Esophagus squamous epithelium (tissue), 4 donors: ENCODE measurements around the gene HMCN1.

Source experiments
- POLR2A ChIP-seq, 4 donors: fragments of 450-650 bp; IDR thresholded peaks; one replicate each; pipeline ENCODE4 v1.6.1; 2017; ENCODE audit warnings: antibody characterized with exemption in 4 of 4, mild to moderate bottlenecking in 4 of 4, moderate library complexity in 3 of 4
- TF ChIP-seq, protein P1 (sequence below), 6 experiments: fragments of 450-650 bp in 4 of 6; fragments of 200-600 bp in 2 of 6; sonication (generic) in 2 of 6; IDR thresholded peaks; one replicate each; pipeline ENCODE4 v1.5.1; 2016 to 2019; ENCODE audit warnings: antibody characterized with exemption in 6 of 6, mild to moderate bottlenecking in 4 of 6, moderate library complexity in 4 of 6

- TF ChIP-seq, protein P1, sequence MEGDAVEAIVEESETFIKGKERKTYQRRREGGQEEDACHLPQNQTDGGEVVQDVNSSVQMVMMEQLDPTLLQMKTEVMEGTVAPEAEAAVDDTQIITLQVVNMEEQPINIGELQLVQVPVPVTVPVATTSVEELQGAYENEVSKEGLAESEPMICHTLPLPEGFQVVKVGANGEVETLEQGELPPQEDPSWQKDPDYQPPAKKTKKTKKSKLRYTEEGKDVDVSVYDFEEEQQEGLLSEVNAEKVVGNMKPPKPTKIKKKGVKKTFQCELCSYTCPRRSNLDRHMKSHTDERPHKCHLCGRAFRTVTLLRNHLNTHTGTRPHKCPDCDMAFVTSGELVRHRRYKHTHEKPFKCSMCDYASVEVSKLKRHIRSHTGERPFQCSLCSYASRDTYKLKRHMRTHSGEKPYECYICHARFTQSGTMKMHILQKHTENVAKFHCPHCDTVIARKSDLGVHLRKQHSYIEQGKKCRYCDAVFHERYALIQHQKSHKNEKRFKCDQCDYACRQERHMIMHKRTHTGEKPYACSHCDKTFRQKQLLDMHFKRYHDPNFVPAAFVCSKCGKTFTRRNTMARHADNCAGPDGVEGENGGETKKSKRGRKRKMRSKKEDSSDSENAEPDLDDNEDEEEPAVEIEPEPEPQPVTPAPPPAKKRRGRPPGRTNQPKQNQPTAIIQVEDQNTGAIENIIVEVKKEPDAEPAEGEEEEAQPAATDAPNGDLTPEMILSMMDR (IDR thresholded peaks at IDR 0.05): no peak
- TF ChIP-seq POLR2A (IDR thresholded peaks at IDR 0.05): no peak
These were observed 312.4 kb downstream of the HMCN1 start for GRCh38 chr1:186046437-186047211.
